Subcutaneous abdominal adipose tissue (tissue), 5 donors: ENCODE measurements around the gene ADGRF5.
A peak's percentile ranks its signal among the peaks of the same experiment; 100 is the strongest.

Experiments
- H3K27ac ChIP-seq: one replicate; pipeline ENCODE4 v1.7.0; 2013; ENCODE audit warnings: low read depth, mild to moderate bottlenecking, inconsistent platforms, low read length, moderate library complexity
- H3K27me3 ChIP-seq, 5 donors: one replicate each; pipeline ENCODE4 v1.7.0; 2013; ENCODE audit warnings: low read length in 5 of 5, inconsistent platforms in 1 of 5; ENCODE audit not compliant: control insufficient read depth in 5 of 5, insufficient read depth in 4 of 5
- H3K36me3 ChIP-seq, 5 donors: one replicate each; pipeline ENCODE4 v1.7.0; 2013; ENCODE audit warnings: low read length in 5 of 5; ENCODE audit not compliant: control insufficient read depth in 5 of 5, insufficient read depth in 5 of 5
- H3K4me1 ChIP-seq, 5 donors: one replicate each; pipeline ENCODE4 v1.7.0; 2013; ENCODE audit warnings: low read length in 5 of 5, mild to moderate bottlenecking in 3 of 5, moderate library complexity in 1 of 5; ENCODE audit not compliant: control insufficient read depth in 5 of 5, insufficient read depth in 5 of 5
- H3K4me3 ChIP-seq, 5 donors: one replicate each; pipeline ENCODE4 v1.7.0; 2013; ENCODE audit warnings: low read length in 5 of 5, low read depth in 1 of 5
- H3K9ac ChIP-seq, 5 donors: one replicate each; pipeline ENCODE4 v1.7.0; 2013; ENCODE audit warnings: low read length in 5 of 5, mild to moderate bottlenecking in 4 of 5, moderate library complexity in 3 of 5
- H3K9me3 ChIP-seq, 5 donors: one replicate each; pipeline ENCODE4 v1.7.0; 2013; ENCODE audit warnings: low read length in 5 of 5; ENCODE audit not compliant: control insufficient read depth in 5 of 5
- donor health status: healthy.
- donor health status: healthy.
- donor health status: healthy.
- donor health status: healthy.
- donor health status: healthy.

Gene ADGRF5

GRCh38 chr6:46899659-46900058 lies 22.1 kb downstream of the ADGRF5 start:
- Histone ChIP-seq H3K4me3 (no peak overlapping the region), H3K27ac (peak overlapping the region; percentile 37), H3K36me3 (peaks cover 0 to 12% (median 8%) of the 10 kb centered on the region in 5 donors), H3K4me1 (peaks cover 0 to 67% (median 5%) of the 10 kb centered on the region in 5 donors), H3K9me3 (no peaks in the 10 kb centered on the region), H3K27me3 (peaks cover 0 to 4% (median 0%) of the 10 kb centered on the region in 5 donors), H3K9ac (no peak overlapping the region)

- no peak overlapping the region for H3K9ac ChIP-seq
- peak overlapping the region; percentile 11 for H3K27ac ChIP-seq
- no peak overlapping the region for H3K4me3 ChIP-seq
- no peaks in the 10 kb centered on the region for H3K9me3 ChIP-seq
- peaks cover 0 to 4% (median 0%) of the 10 kb centered on the region in 5 donors for H3K27me3 ChIP-seq
- H3K4me1 ChIP-seq, result peaks cover 0 to 64% (median 3%) of the 10 kb centered on the region in 5 donors
- peaks cover 0 to 21% (median 8%) of the 10 kb centered on the region in 5 donors for H3K36me3 ChIP-seq
Measured at GRCh38 chr6:46898006-46898405, 23.7 kb downstream of the ADGRF5 start.

GRCh38 chr6:46896871-46897270 lies 24.9 kb downstream of the ADGRF5 start:
- no peaks in the 10 kb centered on the region for H3K27me3 ChIP-seq
- H3K36me3 ChIP-seq, result peaks cover 0 to 21% (median 5%) of the 10 kb centered on the region in 5 donors
- H3K4me3 ChIP-seq, result no peak overlapping the region
- peaks cover 0 to 55% (median 0%) of the 10 kb centered on the region in 5 donors for H3K4me1 ChIP-seq
- H3K9ac ChIP-seq, result no peak overlapping the region
- no peak overlapping the region for H3K27ac ChIP-seq
- H3K9me3 ChIP-seq, result no peaks in the 10 kb centered on the region

- Histone ChIP-seq H3K36me3 (peaks cover 0 to 21% (median 5%) of the 10 kb centered on the region in 5 donors), H3K4me3 (no peak overlapping the region), H3K9ac (no peak overlapping the region), H3K27ac (peak overlapping the region; percentile 7), H3K27me3 (peaks cover 0 to 6% (median 0%) of the 10 kb centered on the region in 5 donors), H3K9me3 (no peaks in the 10 kb centered on the region), H3K4me1 (peaks cover 0 to 52% (median 5%) of the 10 kb centered on the region in 5 donors)
Measured at GRCh38 chr6:46895930-46896329, 25.8 kb downstream of the ADGRF5 start.

GRCh38 chr6:46894433-46894832 lies 27.3 kb downstream of the ADGRF5 start:
- Histone ChIP-seq H3K9ac (no peak overlapping the region), H3K27ac (no peak overlapping the region), H3K9me3 (no peaks in the 10 kb centered on the region), H3K4me1 (peaks cover 0 to 49% (median 5%) of the 10 kb centered on the region in 5 donors), H3K36me3 (peaks cover 0 to 21% (median 0%) of the 10 kb centered on the region in 5 donors), H3K27me3 (peaks cover 0 to 6% (median 0%) of the 10 kb centered on the region in 5 donors), H3K4me3 (no peak overlapping the region)

- Histone ChIP-seq H3K27me3 (peaks cover 0 to 6% (median 0%) of the 10 kb centered on the region in 5 donors), H3K4me1 (peaks cover 0 to 42% (median 5%) of the 10 kb centered on the region in 5 donors), H3K4me3 (no peak overlapping the region), H3K27ac (peak overlapping the region; percentile 32), H3K9ac (no peak overlapping the region), H3K9me3 (no peaks in the 10 kb centered on the region), H3K36me3 (peaks cover 0 to 18% (median 0%) of the 10 kb centered on the region in 5 donors)
Measured at GRCh38 chr6:46893648-46894047, 28.1 kb downstream of the ADGRF5 start.

- no peak overlapping the region for H3K4me3 ChIP-seq
- H3K27me3 ChIP-seq, result peaks cover 0 to 6% (median 0%) of the 10 kb centered on the region in 5 donors
- peak overlapping the region; percentile 43 for H3K27ac ChIP-seq
- peaks cover 0 to 31% (median 8%) of the 10 kb centered on the region in 5 donors for H3K36me3 ChIP-seq
- H3K9me3 ChIP-seq, result no peaks in the 10 kb centered on the region
- no peak overlapping the region for H3K9ac ChIP-seq
- peaks cover 0 to 31% (median 5%) of the 10 kb centered on the region in 5 donors for H3K4me1 ChIP-seq
Measured at GRCh38 chr6:46891252-46891795, 30.4 kb downstream of the ADGRF5 start.

GRCh38 chr6:46888578-46888977 lies 33.2 kb downstream of the ADGRF5 start:
- no peak overlapping the region for H3K9ac ChIP-seq
- peaks cover 0 to 6% (median 0%) of the 10 kb centered on the region in 5 donors for H3K27me3 ChIP-seq
- no peaks in the 10 kb centered on the region for H3K9me3 ChIP-seq
- H3K27ac ChIP-seq, result no peak overlapping the region
- H3K4me1 ChIP-seq, result peaks cover 0 to 9% (median 5%) of the 10 kb centered on the region in 5 donors
- H3K36me3 ChIP-seq, result peaks cover 0 to 44% (median 27%) of the 10 kb centered on the region in 5 donors
- H3K4me3 ChIP-seq, result no peak overlapping the region

GRCh38 chr6:46888031-46888430 lies 33.7 kb downstream of the ADGRF5 start:
- Histone ChIP-seq H3K4me1 (peaks cover 0 to 9% (median 5%) of the 10 kb centered on the region in 5 donors), H3K27me3 (peaks cover 0 to 6% (median 0%) of the 10 kb centered on the region in 5 donors), H3K36me3 (peaks cover 0 to 45% (median 33%) of the 10 kb centered on the region in 5 donors), H3K9ac (no peak overlapping the region), H3K27ac (no peak overlapping the region), H3K9me3 (no peaks in the 10 kb centered on the region), H3K4me3 (no peak overlapping the region)

GRCh38 chr6:46882645-46883044 lies 39.1 kb downstream of the ADGRF5 start:
- H3K9ac ChIP-seq, result no peak overlapping the region
- peaks cover 0 to 5% (median 0%) of the 10 kb centered on the region in 5 donors for H3K4me1 ChIP-seq
- H3K27ac ChIP-seq, result no peak overlapping the region
- peaks cover 0 to 75% (median 62%) of the 10 kb centered on the region in 5 donors for H3K36me3 ChIP-seq
- peaks cover 0 to 6% (median 0%) of the 10 kb centered on the region in 5 donors for H3K27me3 ChIP-seq
- H3K9me3 ChIP-seq, result no peaks in the 10 kb centered on the region
- no peak overlapping the region for H3K4me3 ChIP-seq
